ENCODE data around the gene FAM168A. TPM values are rescaled to one million over a fixed set of nuclear protein-coding genes. Genes with fewer than 3 reads are reported as not detected.

The FAM168A gene
- total RNA-seq, 1 donor from 2014 or later, result 21.2 TPM

- no peak for TF ChIP-seq CTCF (IDR thresholded peaks at IDR 0.05; ENCODE audit: unreplicated experiment)
- peak overlapping the region; percentile 82 for H3K27ac Mint-ChIP-seq (ENCODE audit: unreplicated experiment)
- no peaks in the 10 kb centered on the region for H3K9me3 Mint-ChIP-seq (ENCODE audit: unreplicated experiment)
Observed at GRCh38 chr11:73393011-73393380, 204.9 kb downstream of the FAM168A start.

GRCh38 chr11:73392108-73393010 is 205.6 kb downstream of the FAM168A start:
- TF ChIP-seq CTCF (IDR thresholded peaks at IDR 0.05; ENCODE audit: unreplicated experiment), result no peak
- H3K27me3 Mint-ChIP-seq (ENCODE audit: unreplicated experiment), result peaks cover 21% of the 10 kb centered on the region
- H3K27ac Mint-ChIP-seq (ENCODE audit: unreplicated experiment), result peak overlapping the region; percentile 82
- no peaks in the 10 kb centered on the region for H3K9me3 Mint-ChIP-seq (ENCODE audit: unreplicated experiment)
- peaks cover 5% of the 10 kb centered on the region for H3K36me3 Mint-ChIP-seq (ENCODE audit: low read depth, unreplicated experiment)
- no peak overlapping the region for H3K4me3 Mint-ChIP-seq (ENCODE audit: unreplicated experiment)
- no peak for DNase-seq (ENCODE audit: low spot score)
- H3K4me1 Mint-ChIP-seq (ENCODE audit: unreplicated experiment), result peaks cover 23% of the 10 kb centered on the region

More at GRCh38 chr11:73393011-73393380, 204.9 kb downstream of the FAM168A start:
- Mint-ChIP-seq H3K36me3 (ENCODE audit: low read depth, unreplicated experiment) (peaks cover 7% of the 10 kb centered on the region), H3K4me3 (ENCODE audit: unreplicated experiment) (no peak overlapping the region), H3K4me1 (ENCODE audit: unreplicated experiment) (peaks cover 19% of the 10 kb centered on the region), H3K27me3 (ENCODE audit: unreplicated experiment) (peaks cover 24% of the 10 kb centered on the region)
- DNase-seq (ENCODE audit: low spot score), result no peak

GRCh38 chr11:73391665-73392064 is 206.2 kb downstream of the FAM168A start:
- H3K4me3 Mint-ChIP-seq (ENCODE audit: unreplicated experiment), result no peak overlapping the region
- H3K9me3 Mint-ChIP-seq (ENCODE audit: unreplicated experiment), result no peaks in the 10 kb centered on the region
- no peaks in the 10 kb centered on the region for H3K36me3 Mint-ChIP-seq (ENCODE audit: low read depth, unreplicated experiment)
- H3K27me3 Mint-ChIP-seq (ENCODE audit: unreplicated experiment), result peaks cover 21% of the 10 kb centered on the region
- no peak overlapping the region for H3K27ac Mint-ChIP-seq (ENCODE audit: unreplicated experiment)
- no peak for DNase-seq (ENCODE audit: low spot score)
- peaks cover 30% of the 10 kb centered on the region for H3K4me1 Mint-ChIP-seq (ENCODE audit: unreplicated experiment)
- no peak for TF ChIP-seq CTCF (IDR thresholded peaks at IDR 0.05; ENCODE audit: unreplicated experiment)

GRCh38 chr11:73390601-73391565 is 207.0 kb downstream of the FAM168A start:
- no peak for TF ChIP-seq CTCF (IDR thresholded peaks at IDR 0.05; ENCODE audit: unreplicated experiment)
- Mint-ChIP-seq H3K4me1 (ENCODE audit: unreplicated experiment) (peaks cover 31% of the 10 kb centered on the region), H3K27ac (ENCODE audit: unreplicated experiment) (no peak overlapping the region), H3K27me3 (ENCODE audit: unreplicated experiment) (peaks cover 19% of the 10 kb centered on the region), H3K36me3 (ENCODE audit: low read depth, unreplicated experiment) (no peaks in the 10 kb centered on the region), H3K9me3 (ENCODE audit: unreplicated experiment) (no peaks in the 10 kb centered on the region), H3K4me3 (ENCODE audit: unreplicated experiment) (no peak overlapping the region)
- no peak for DNase-seq (ENCODE audit: low spot score)

All from endothelial cell (in vitro differentiated cells).